Hepatocyte (in vitro differentiated cells): ENCODE measurements around the gene ZC3H15. TPM values are rescaled to one million over a fixed set of nuclear protein-coding genes. Genes with fewer than 3 reads are reported as not detected.
"Not testable (repeated sequence)": the region's sequence is repeated elsewhere in the genome, so short reads cannot be mapped to it uniquely, and the experiment has no call there.

Experiments
- DNase-seq: peaks from one replicate; pipeline ENCODE4 v3.0.0-alpha.2; 2016; ENCODE audit warnings: low spot score
- H2AFZ ChIP-seq: fragments of 200-600 bp; sonication (generic); 2 replicates; pipeline ENCODE4 v1.6.0; 2016; ENCODE audit warnings: antibody characterized with exemption, mild to moderate bottlenecking
- H3K27ac ChIP-seq: fragments of 200-600 bp; sonication (generic); 2 replicates; pipeline ENCODE4 v1.5.1; 2016; ENCODE audit warnings: mild to moderate bottlenecking
- H3K27me3 ChIP-seq: fragments of 200-600 bp; sonication (generic); 2 replicates; pipeline ENCODE4 v1.6.1; 2016
- H3K36me3 ChIP-seq: fragments of 200-600 bp; sonication (generic); replicated peaks from 2 replicates; pipeline ENCODE4 v1.5.1; 2016; ENCODE audit warnings: low read depth; ENCODE audit not compliant: insufficient read depth
- H3K4me1 ChIP-seq: fragments of 200-600 bp; sonication (generic); 2 replicates; pipeline ENCODE4 v1.5.1; 2016; ENCODE audit warnings: mild to moderate bottlenecking, moderate library complexity; ENCODE audit not compliant: insufficient read depth
- H3K4me2 ChIP-seq: fragments of 200-600 bp; sonication (generic); 2 replicates; pipeline ENCODE4 v1.6.0; 2016
- H3K4me3 ChIP-seq: fragments of 200-600 bp; sonication (generic); 2 replicates; pipeline ENCODE4 v1.5.1; 2016; ENCODE audit warnings: mild to moderate bottlenecking
- H3K79me2 ChIP-seq: fragments of 200-600 bp; sonication (generic); 2 replicates; pipeline ENCODE4 v1.6.0; 2017; ENCODE audit warnings: mild to moderate bottlenecking
- H3K9me2 ChIP-seq: fragments of 200-600 bp; sonication (generic); replicated peaks from 2 replicates; pipeline ENCODE4 v1.6.0; 2017; ENCODE audit warnings: mild to moderate bottlenecking; ENCODE audit not compliant: insufficient read depth
- H3K9me3 ChIP-seq: fragments of 200-600 bp; sonication (generic); 2 replicates; pipeline ENCODE4 v1.5.1; 2016; ENCODE audit warnings: low read depth, mild to moderate bottlenecking
- H4K20me1 ChIP-seq: fragments of 200-600 bp; sonication (generic); 2 replicates; pipeline ENCODE4 v1.6.0; 2016; ENCODE audit warnings: mild to moderate bottlenecking; ENCODE audit not compliant: insufficient read depth, poor library complexity, severe bottlenecking
- EZH2 ChIP-seq: fragments of 200-600 bp; sonication (generic); IDR thresholded peaks from 2 replicates; pipeline ENCODE4 v1.6.1; 2016; ENCODE audit warnings: antibody characterized with exemption, mild to moderate bottlenecking, borderline replicate concordance
- EZH2phosphoT487 ChIP-seq: fragments of 200-600 bp; sonication (generic); IDR thresholded peaks from one replicate; pipeline ENCODE4 v1.6.1; 2018; ENCODE audit warnings: antibody characterized with exemption, mild to moderate bottlenecking, low read depth, moderate library complexity; ENCODE audit not compliant: unreplicated experiment, severe bottlenecking
- WGBS: methylation state at CpG from one replicate; pipeline ENCODE4 v1.1.6; 2016; ENCODE audit warnings: low lambda C conversion rate; ENCODE audit errors: missing lambda C conversion rate; 5-methylcytosine and 5-hydroxymethylcytosine counted together
- polyA plus RNA-seq: library from polyadenylated mRNA; unstranded; fragments of >200 nt; fragmentation: Nextera tagmentation; extraction: Ambion mirVana; gene quantifications from 2 replicates; pipeline ENCODE4 v1.2.1, GENCODE V29; 2016
- total RNA-seq: library from RNA; depleted of rRNA; stranded (reverse); fragments of >200 nt; gene quantifications from 2 replicates; pipeline ENCODE4 v1.2.3, GENCODE V29; 2014
- TF ChIP-seq, protein P1 (sequence below): fragments of 200-600 bp; sonication (generic); IDR thresholded peaks from 2 replicates; pipeline ENCODE4 v1.5.1; 2016; ENCODE audit warnings: antibody characterized with exemption, mild to moderate bottlenecking; ENCODE audit not compliant: poor library complexity

Gene ZC3H15
- total RNA-seq (74.6 and 80.4 TPM in 2 replicates), polyA plus RNA-seq (69.8 and 77.2 TPM in 2 replicates)

DNA sequence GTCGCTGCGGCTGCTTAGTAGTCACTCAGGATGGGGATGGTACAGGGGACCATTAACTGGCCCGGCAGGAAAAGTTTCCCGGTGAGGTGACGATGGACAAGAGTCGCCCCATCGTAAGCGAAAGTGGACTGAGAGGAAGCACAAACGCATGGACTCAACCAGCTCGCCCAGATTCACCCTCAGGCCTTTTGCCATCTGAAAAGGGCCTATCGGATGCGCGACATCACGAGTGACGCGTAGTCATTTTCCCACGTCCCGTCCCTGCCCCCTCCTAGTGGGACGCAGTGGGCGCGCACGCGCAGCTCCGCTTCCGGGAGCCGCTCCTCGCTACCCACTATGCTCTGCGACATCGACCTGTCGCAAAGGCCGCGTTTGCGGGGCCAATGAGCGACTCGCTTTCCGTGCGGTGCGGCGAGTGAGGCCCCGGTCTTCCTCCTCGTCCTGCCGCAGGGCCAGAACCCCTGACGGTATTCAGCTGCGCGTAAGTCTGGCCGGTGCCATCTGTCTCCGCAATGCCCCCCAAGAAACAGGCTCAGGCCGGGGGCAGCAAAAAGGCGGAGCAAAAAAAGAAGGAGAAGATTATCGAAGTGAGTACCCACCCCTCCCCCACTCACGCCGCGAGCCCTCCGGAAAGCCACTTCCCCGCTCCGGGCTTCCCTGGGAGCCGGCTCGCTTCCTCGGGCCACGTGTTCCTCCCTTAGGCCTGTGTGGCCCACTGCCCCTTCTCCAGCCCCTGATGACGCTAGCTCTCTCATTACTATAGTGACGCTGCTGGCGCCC, at the start of gene ZC3H15:
TSS of gene ZC3H15 (plus strand) at position 390 of the 780 bp plus-strand sequence. CDS start at position 513, 123 bp downstream.
- WGBS, result under 1% methylated on average over 54 of the region's 63 CpGs
- Histone ChIP-seq H3K36me3 (no peaks in the 10 kb centered on the region), H3K27me3 (no peaks in the 10 kb centered on the region), H3K4me3 (peak within 1 kb of the TSS; percentile 98), H4K20me1 (peaks cover 40% of the 10 kb centered on the region), H3K9me2 (no peaks in the 10 kb centered on the region), H3K4me1 (peaks cover 25% of the 10 kb centered on the region), H3K4me2 (peak within 1 kb of the TSS; percentile 82), H3K27ac (peak within 1 kb of the TSS; percentile 99), H2AFZ (peak within 1 kb of the TSS; percentile 58), H3K9me3 (no peaks in the 10 kb centered on the region), H3K79me2 (peaks cover 81% of the 10 kb centered on the region)
- DNase-seq, result peak; percentile 99
- TF ChIP-seq EZH2 (no peak), EZH2phosphoT487 (no peak)
- TF ChIP-seq, protein P1, sequence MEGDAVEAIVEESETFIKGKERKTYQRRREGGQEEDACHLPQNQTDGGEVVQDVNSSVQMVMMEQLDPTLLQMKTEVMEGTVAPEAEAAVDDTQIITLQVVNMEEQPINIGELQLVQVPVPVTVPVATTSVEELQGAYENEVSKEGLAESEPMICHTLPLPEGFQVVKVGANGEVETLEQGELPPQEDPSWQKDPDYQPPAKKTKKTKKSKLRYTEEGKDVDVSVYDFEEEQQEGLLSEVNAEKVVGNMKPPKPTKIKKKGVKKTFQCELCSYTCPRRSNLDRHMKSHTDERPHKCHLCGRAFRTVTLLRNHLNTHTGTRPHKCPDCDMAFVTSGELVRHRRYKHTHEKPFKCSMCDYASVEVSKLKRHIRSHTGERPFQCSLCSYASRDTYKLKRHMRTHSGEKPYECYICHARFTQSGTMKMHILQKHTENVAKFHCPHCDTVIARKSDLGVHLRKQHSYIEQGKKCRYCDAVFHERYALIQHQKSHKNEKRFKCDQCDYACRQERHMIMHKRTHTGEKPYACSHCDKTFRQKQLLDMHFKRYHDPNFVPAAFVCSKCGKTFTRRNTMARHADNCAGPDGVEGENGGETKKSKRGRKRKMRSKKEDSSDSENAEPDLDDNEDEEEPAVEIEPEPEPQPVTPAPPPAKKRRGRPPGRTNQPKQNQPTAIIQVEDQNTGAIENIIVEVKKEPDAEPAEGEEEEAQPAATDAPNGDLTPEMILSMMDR, result no peak

DNA sequence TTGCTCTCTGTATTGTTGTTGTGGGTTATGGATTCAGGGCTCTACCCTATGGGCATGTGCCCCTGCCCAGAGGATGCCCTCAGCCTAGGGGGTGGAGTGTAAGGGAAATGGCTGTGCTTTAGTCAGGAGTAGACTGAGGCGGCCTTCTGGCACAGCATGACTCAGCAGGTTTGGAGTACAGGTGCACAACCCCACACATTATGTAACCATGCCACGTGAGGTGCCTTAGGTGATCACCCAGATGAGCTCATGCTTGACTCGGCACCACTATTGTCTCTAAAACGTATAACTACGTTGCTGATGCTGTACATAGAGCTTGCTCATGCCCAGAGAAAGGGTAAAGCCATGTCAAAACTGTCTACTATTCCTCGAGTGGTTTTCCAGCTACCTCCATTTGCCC, 48.3 kb upstream of the ZC3H15 start:
- no peaks in the 10 kb centered on the region for H3K27me3 ChIP-seq
- H3K9me3 ChIP-seq, result no peaks in the 10 kb centered on the region
- H2AFZ ChIP-seq, result no peak overlapping the region
- H3K9me2 ChIP-seq, result no peaks in the 10 kb centered on the region
- no peaks in the 10 kb centered on the region for H3K79me2 ChIP-seq
- no peak for TF ChIP-seq EZH2phosphoT487
- no peak for TF ChIP-seq EZH2
- TF ChIP-seq, protein P1, result no peak
- H3K4me1 ChIP-seq, result no peaks in the 10 kb centered on the region
- DNase-seq, result no peak
- H3K4me2 ChIP-seq, result no peak overlapping the region
- 97% methylated on average over 6 of the region's 6 CpGs for WGBS
- H3K27ac ChIP-seq, result no peak overlapping the region
- H4K20me1 ChIP-seq, result no peaks in the 10 kb centered on the region
- H3K36me3 ChIP-seq, result no peaks in the 10 kb centered on the region
- H3K4me3 ChIP-seq, result no peak overlapping the region

DNA sequence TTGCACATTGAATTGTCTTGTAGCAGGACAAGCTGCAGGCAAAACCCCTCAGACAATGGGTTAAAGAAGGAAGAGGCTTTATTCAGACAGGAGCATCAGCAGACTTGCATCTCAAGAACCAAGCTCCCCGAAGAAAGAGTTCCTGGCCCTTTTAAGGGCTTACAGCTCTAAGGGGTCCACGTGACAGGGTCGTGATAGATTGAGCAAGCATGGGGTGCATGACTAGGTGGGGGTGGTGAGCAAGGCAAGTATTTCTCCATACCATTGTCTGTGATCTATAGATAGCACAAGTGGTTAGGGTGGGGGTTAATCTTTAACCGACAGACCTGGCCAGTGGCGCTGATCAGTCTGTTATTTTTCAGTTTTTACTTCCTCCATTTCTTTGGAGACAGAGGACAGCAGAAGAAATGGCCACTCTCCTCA, 46.4 kb upstream of the ZC3H15 start:
- H3K79me2 ChIP-seq, result not testable (repeated sequence)
- peak; percentile 28 for DNase-seq
- H3K27ac ChIP-seq, result peak overlapping the region; percentile 65

DNA sequence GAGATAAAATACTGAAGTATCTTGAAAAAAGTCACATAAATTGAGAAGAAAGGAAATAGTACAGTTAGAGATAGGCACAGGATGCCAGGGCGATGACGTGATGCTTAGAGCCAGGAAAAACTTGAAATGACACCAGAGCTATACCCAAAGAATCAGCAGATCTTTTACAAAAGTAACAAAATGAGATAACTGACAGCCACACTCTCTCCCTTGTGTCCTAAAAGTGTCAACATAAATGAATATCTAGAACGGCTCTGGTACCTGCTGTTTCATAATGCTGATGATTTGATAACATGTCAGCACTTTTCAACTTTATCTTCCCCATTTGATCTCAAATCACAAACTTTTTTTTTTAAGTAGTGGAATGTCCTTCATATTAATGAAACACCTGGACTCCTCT, 45.6 kb upstream of the ZC3H15 start:
- H3K4me1 ChIP-seq, result no peaks in the 10 kb centered on the region
- no peaks in the 10 kb centered on the region for H3K9me3 ChIP-seq
- WGBS, result 81% methylated on average over 3 of the region's 3 CpGs
- H4K20me1 ChIP-seq, result no peaks in the 10 kb centered on the region
- no peak for TF ChIP-seq EZH2
- TF ChIP-seq, protein P1, result no peak
- TF ChIP-seq EZH2phosphoT487, result no peak
- no peaks in the 10 kb centered on the region for H3K27me3 ChIP-seq
- no peaks in the 10 kb centered on the region for H3K36me3 ChIP-seq
- no peak overlapping the region for H3K4me3 ChIP-seq
- no peak overlapping the region for H3K4me2 ChIP-seq
- H2AFZ ChIP-seq, result no peak overlapping the region
- DNase-seq, result no peak
- no peaks in the 10 kb centered on the region for H3K79me2 ChIP-seq
- H3K27ac ChIP-seq, result peak overlapping the region; percentile 65
- H3K9me2 ChIP-seq, result no peaks in the 10 kb centered on the region

More for the DNA sequence above, 46.4 kb upstream of the ZC3H15 start:
- not testable (repeated sequence) for H3K27me3 ChIP-seq, H3K4me3 ChIP-seq, H3K9me2 ChIP-seq, H3K36me3 ChIP-seq, H3K9me3 ChIP-seq, H4K20me1 ChIP-seq, H2AFZ ChIP-seq, H3K4me2 ChIP-seq, H3K4me1 ChIP-seq
- 85% methylated on average over 5 of the region's 5 CpGs for WGBS
